Activated naive CD4-positive, alpha-beta T cell (primary cell): Measurements from ENCODE around the gene PI4KB.

Source experiments
- DNase-seq, 4 experiments: peaks; one replicate each; lab custom pipeline; 2025; lab: John Stamatoyannopoulos, UW

The PI4KB gene

GRCh38 chr1:151311589-151312331 lies 15.5 kb downstream of the PI4KB start:
- DNase-seq = peak in 3 of 4 experiments; percentile 8 to 43 (median 27)

GRCh38 chr1:151311011-151311410 lies 16.2 kb downstream of the PI4KB start:
- no peak for DNase-seq

- DNase-seq = no peak
Measured at GRCh38 chr1:151309811-151310323, 17.3 kb downstream of the PI4KB start.

- no peak for DNase-seq
Measured at GRCh38 chr1:151294742-151295462, 32.3 kb downstream of the PI4KB start.

- no peak for DNase-seq
Measured at GRCh38 chr1:151293093-151293492, 34.1 kb downstream of the PI4KB start.

- DNase-seq = no peak
Measured at GRCh38 chr1:151292207-151293030, 34.8 kb downstream of the PI4KB start.

- DNase-seq = no peak
Measured at GRCh38 chr1:151290709-151291303, 36.4 kb downstream of the PI4KB start.

- DNase-seq = no peak
Measured at GRCh38 chr1:151289991-151290708, 37.1 kb downstream of the PI4KB start.

GRCh38 chr1:151289080-151289935 lies 37.9 kb downstream of the PI4KB start:
- DNase-seq = no peak

- no peak for DNase-seq
Measured at GRCh38 chr1:151288502-151288901, 38.7 kb downstream of the PI4KB start.

GRCh38 chr1:151287767-151288500 lies 39.3 kb downstream of the PI4KB start:
- no peak for DNase-seq

- no peak for DNase-seq
Measured at GRCh38 chr1:151287341-151287699, 39.9 kb downstream of the PI4KB start.

GRCh38 chr1:151286619-151287340 lies 40.4 kb downstream of the PI4KB start:
- DNase-seq = no peak

GRCh38 chr1:151284013-151284577 lies 43.1 kb downstream of the PI4KB start:
- DNase-seq = no peak

GRCh38 chr1:151282883-151283725 lies 44.1 kb downstream of the PI4KB start:
- peak in 1 of 4 experiments; percentile 21 for DNase-seq

GRCh38 chr1:151281969-151282882 lies 45.0 kb downstream of the PI4KB start, which contains the start of gene ZNF687:
ZNF687 (plus strand) TSS chr1:151282299; CDS start chr1:151286292, 3,993 bp downstream.
- peak; percentile 93 to 97 (median 95) for DNase-seq
